SU-DHL-6 (cell line): ENCODE data around the gene SNX3.

Experiments used
- EZH2phosphoT487 ChIP-seq: fragments of 200-600 bp; sonication (generic), shearing (Covaris generic); conservative IDR thresholded peaks from 2 replicates; pipeline ENCODE4 v1.6.1; 2018; ENCODE audit warnings: mild to moderate bottlenecking, antibody characterized with exemption, low read length, moderate library complexity, mixed read lengths
- TF ChIP-seq, protein P1 (sequence below): fragments of 200-600 bp; sonication (generic); IDR thresholded peaks from one replicate; pipeline ENCODE4 v1.5.1; 2017; ENCODE audit warnings: antibody characterized with exemption, mild to moderate bottlenecking, low read length, moderate library complexity; ENCODE audit not compliant: insufficient read depth, poor library complexity, severe bottlenecking

DNA sequence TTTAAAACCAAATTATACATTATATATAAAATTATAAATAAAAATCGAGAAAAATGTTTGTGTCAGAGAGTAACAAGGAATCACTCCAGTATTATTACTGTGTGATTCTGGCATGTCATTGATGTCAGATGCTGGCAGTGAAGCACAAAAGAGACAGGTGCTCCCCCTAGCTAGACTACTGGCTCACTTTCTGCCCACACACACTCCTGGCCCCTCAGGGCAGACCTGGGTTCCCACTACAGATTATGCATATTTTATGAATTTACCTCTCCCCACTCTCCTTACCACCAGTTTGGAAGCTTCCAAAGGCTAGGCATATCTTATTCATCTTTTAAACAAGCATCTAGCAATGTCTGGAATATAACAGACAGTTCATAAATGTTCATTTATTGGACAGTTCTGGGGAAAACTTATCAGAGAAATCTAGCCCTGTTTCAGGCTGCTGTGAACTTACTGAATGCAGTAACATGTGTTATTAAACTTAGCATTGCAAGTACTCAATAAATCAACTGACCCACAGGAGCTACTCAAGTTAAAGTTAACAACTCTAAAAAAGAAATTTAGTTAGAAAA is 12.8 kb downstream of the SNX3 start:
- TF ChIP-seq, protein P1, sequence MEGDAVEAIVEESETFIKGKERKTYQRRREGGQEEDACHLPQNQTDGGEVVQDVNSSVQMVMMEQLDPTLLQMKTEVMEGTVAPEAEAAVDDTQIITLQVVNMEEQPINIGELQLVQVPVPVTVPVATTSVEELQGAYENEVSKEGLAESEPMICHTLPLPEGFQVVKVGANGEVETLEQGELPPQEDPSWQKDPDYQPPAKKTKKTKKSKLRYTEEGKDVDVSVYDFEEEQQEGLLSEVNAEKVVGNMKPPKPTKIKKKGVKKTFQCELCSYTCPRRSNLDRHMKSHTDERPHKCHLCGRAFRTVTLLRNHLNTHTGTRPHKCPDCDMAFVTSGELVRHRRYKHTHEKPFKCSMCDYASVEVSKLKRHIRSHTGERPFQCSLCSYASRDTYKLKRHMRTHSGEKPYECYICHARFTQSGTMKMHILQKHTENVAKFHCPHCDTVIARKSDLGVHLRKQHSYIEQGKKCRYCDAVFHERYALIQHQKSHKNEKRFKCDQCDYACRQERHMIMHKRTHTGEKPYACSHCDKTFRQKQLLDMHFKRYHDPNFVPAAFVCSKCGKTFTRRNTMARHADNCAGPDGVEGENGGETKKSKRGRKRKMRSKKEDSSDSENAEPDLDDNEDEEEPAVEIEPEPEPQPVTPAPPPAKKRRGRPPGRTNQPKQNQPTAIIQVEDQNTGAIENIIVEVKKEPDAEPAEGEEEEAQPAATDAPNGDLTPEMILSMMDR, result no peak
- no peak for TF ChIP-seq EZH2phosphoT487
